HG03442 (cell line): ENCODE results near the gene PSORS1C2.

ENCODE experiments used
- ATAC-seq: cut with Tn5 transposase; IDR thresholded peaks from one replicate; pipeline ENCODE4 v1.9.1; 2021; ENCODE audit warnings: mild to moderate bottlenecking, moderate library complexity; ENCODE audit not compliant: unreplicated experiment

Gene PSORS1C2

GRCh38 chr6:31142361-31142761, 3.5 kb upstream of the PSORS1C2 start:
- no peak for ATAC-seq

- no peak for ATAC-seq
Observed at GRCh38 chr6:31140643-31141042, 1.8 kb upstream of the PSORS1C2 start.

DNA sequence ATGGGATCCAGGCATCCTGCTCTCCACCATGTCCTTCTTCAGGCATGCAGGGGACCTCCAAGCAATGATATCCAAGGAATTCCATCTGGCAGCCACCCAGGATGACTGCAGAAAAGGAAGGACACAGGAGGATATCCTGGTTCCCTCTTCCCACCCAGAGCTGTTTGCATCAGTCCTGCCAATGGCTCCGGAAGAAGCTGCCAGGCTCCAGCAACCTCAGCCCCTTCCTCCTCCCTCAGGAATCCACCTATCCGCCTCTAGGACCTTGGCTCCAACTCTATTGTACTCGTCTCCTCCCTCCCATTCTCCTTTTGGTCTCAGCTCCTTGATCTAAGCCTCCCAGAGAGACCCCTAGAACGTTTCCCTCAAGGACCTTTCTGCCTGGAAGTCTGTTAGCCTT, 733 bp upstream of the PSORS1C2 start:
- no peak for ATAC-seq

- no peak for ATAC-seq
Observed at GRCh38 chr6:31135710-31136109, 3.2 kb downstream of the PSORS1C2 start.

DNA sequence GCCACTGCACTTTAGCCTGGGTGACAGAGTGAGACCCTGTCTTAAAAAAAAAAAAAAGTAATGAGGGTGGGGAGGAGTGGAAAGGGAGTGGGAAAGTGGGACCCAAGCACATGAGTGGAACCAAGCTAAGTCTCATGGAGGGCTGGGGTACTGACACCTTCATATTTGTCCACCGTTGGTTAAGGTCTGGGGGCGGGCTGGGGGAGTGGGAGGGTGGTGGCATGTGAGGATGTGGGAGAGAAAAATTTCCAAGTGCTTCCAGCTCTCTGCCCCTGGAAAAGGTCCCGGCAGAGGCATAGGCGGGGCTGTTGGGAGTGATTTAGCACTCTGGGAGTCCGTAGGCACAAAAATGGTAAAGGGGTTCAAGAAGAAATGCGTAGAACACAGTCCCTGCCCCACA, 6.1 kb downstream of the PSORS1C2 start:
- ATAC-seq, result no peak

- no peak for ATAC-seq
Observed at GRCh38 chr6:31131595-31131994, 7.3 kb downstream of the PSORS1C2 start.

DNA sequence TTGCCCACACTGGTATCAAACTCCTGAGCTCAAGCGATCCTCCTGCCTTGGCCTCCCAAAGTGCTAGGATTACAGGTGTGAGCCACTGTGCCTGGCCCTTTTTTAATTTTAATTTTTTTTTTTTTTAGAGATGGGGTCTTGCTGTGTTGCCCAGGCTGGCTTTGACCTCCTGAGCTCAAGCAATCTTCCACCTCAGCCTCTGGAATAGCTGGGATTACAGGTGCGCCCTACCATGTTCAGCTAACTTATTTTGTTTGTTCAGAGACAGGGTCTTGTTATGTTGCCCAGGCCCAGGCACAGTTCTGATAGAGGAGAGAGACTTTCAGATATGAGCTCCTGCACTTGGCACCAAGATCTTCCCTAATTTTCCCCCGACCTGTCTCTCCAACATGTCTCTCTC, 8.1 kb downstream of the PSORS1C2 start:
- ATAC-seq, result no peak

DNA sequence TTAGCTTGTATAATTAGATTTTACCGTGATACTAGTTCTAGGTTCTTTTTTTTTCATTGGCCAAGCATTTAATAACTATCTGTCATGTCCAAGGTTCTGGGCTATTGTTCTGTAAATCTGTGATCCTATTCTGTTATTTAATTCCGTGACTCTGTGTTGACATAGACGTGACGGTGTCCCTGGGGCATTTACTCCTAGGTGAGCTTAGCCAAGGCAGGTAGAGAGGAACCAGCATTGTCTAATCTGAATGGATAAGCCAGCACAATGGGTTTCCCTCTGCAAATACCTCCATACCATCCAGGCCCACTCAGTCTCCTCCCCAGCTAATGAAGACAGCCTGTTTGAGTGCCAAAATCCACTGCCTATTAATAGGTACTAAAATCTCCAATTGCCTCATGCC, 9.7 kb downstream of the PSORS1C2 start:
- ATAC-seq, result no peak

GRCh38 chr6:31128093-31128676, 10.7 kb downstream of the PSORS1C2 start:
- ATAC-seq, result no peak

DNA sequence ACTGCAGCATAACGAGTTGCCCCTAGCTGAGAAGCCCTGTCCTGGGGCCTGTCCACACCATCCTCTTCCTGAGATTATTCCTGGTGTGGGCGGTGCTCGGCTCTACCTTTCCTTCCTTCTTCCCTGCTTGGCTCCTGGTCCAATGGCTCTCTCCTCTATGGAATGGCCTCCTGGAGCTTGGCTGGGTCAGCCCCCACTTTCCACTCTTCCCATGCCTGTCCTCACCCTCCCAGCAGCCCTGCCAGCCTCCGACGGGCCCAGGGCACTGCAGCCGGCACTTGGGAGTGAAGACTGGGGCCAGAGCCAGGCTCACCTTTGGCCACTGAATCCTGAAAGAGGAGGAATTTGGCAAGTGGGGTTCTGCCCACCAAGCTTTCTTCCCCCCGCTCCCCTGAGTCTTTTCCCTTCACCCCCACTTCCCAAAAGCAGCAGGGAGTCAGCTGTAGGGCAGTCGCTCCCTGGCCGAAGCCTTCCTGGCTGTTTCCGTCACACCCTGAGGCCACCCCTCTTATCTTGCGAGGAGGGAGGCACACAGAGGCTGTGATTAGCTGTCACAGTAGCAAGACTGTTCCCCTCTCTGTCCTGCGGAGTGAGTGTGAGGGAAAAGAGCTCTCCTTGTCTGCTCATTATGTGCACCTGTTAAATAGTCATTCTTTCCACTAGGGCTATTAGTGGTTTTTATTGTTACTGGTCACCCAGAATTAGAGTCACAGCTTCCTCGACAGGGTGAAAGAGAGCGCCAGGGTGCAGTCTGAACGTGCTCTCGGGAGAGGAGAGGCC, 12.3 kb downstream of the PSORS1C2 start:
- ATAC-seq, result no peak

GRCh38 chr6:31125586-31126363, 13.1 kb downstream of the PSORS1C2 start:
- no peak for ATAC-seq

DNA sequence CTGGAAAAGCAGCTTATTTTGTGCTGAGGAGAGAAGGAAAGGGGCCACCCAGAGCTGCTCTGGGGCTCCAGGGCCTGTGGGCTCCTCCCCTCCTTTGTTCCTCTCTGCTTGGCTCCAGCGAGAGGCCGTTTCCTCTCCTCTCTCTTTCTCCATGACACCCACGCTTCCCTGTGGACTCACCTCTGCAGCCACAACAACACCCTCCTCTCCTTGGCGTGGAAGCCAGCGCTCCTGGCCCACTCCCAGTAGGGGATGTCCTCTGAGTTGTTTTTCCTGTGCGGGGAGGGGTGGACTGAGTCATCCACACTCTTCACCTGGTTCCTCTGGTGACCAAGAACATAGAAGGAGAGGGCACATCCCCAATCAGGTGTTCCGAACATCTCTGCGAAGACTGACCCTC, 13.7 kb downstream of the PSORS1C2 start:
- no peak for ATAC-seq

DNA sequence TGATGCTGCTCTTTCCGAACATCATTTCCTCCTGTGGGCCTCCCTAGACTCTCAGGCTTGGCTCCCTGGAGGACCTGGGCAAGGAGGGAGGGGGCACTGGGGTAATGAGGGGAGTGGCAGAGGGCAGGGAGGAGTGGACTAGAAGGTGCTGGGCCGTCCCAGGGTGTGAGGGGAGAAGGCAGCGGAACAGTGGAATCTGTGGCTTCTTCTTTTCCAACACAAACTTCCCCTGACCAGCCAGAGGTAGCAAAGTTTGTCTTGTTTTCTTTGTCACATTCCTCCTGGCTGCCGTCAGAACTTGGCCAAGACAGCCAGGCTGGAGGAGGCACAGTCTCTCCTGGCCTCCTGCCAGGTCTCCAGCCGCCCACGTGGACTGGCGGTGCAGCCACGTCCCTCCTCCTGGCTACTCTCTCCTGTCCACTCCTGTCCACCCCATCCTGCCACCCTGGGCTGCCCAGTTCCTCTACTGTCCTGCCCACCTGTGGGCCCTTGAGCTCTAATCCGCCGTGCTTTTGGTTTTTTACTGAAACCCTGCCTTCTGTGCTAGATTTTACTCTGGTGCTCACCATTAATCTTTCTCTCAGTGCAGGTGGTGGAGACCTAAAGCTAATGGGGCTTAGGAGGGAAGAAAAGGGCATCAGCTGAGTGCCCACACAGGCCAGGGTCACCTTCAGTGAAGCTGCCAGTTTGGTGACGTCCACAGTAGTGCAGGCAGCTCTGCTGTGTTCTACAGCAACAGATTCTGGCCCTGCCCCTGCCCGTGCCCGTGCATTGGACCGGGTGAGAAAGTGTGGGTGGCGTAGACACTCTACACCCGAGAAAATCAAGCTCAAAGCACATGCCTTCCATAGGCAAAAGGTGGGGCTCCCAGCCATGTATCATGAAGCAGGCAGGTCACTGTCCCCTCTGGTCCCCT, 15.8 kb downstream of the PSORS1C2 start:
- no peak for ATAC-seq

DNA sequence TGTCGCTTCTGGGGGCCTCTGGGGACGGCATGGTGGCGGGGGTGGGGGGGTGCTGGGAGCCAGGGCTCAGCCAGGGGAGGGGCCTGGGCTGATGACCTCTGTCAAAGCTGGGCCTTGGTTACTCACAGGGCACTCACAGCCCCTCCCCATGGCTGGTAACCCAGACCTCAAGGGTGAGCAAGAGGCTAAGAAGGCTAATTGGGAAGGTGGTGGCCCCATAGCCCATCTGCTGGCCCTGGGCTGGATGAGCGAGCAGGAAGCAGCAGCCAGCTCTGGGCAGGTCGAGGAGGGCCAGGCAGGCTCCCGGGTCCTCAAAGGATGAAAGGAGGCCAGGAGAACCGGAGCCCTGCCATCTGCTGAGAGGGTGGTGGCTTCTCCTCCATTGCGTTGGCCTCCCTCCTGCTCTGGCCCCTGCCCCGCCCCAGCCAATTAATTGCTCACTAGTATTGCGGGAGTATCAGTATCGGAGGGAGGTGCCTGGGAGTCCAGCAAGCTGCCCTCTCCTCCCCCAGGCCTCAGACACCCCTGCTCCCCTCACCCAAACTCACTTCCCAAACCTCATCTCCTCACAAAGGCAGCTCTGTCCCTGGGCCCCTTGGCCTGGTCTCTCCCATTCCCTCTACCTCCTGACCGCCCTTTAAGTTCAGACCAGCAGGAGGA, 17.6 kb downstream of the PSORS1C2 start:
- no peak for ATAC-seq

DNA sequence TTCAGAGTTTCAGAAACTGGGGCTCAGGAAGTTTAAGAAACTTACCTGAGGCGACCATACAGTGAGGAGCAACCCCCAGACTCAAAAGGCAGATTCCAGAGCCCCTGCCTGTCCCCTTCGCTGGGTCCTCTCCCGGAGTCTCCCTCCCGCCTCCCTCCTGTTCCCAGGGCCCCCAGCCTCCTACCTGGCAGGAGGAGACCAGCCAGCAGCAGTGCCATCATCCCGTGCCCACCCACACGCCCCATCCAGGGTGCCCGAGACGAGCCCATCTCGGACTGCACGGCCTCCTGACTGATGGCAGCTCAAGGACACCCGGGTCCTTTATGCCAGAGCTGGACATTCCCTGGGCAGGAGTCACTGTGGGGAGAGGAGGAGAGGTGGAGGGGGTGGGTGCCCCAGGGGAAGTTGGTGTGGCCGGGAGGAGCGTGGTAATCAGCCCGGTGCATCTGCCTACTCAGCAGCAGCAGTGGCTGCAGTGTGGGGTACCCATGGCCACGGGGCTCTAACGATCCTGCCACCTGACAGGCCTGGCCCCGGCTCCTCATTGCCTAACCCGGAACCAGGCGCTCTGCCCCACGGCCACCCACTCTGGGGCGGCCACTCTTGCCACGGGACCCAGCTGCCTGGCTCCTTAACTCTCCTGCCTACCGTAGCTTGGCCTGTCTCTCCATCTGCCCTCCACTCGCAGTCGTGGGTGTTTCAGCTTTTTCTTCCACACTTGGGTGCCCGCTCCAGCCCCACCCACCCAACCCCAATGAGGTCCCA, 18.5 kb downstream of the PSORS1C2 start, which contains the start of gene CDSN:
Gene CDSN (minus strand): TSS at position 296 of the 765 bp plus-strand sequence. CDS start 27 bp downstream, at position 269.
- ATAC-seq, result no peak

DNA sequence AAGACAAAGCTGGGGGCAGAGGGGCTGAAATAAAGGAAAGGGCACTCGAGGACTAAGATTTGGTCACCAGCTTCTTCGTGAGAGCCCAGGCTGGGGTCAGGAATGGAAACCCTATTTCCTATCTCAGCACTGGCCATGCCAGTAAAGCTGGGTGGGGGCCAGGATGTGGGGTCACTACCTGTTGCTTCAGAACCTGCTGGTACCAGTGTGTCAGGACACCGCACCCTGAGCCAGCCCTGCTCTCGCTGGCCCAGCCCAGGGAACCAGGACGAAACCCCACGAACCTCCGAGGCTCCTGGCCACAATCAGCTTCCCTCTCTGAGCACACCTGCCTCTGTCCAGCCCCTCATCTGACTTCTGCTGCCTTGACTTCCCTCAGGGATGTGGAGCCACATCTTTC, 20.7 kb downstream of the PSORS1C2 start:
- no peak for ATAC-seq

DNA sequence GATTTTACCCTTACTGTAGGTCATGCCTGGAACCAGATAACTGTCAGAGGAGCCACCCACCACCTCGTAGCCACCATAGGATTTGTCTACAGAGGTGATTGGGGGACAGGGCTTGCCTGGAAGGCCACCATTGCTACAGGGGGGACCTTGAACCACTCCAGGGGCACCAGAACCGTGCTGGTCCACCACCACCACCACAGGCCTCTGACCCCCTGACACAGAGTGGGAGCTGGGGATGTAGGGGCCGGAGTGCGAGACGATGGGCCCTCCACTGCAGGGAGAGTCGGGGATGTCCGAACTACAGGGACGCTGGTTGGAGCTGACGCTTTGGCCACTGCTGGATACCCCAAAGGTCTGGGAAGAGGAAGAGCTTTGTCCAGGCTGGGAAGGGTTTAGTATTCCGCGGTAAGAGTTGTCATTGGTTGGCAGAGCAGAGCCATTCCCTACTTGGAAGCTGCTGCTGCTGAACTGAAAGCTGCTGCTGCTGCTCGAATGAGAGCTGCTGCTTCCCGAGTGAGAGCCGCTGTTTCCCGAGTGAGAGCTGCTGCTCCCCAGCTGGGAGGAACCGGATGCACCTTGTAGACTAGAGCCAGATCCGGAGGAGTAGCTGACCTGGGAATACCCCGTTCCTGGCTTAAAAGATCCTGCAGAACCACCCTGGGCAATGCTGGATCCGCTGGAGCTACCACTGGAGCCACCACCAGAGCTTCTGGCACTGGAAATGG, 22.0 kb downstream of the PSORS1C2 start:
- no peak for ATAC-seq

GRCh38 chr6:31115941-31116560, 22.8 kb downstream of the PSORS1C2 start:
- no peak for ATAC-seq
